ENCODE data around the gene ITFG2. TPM values are rescaled to one million over a fixed set of nuclear protein-coding genes. Genes with fewer than 3 reads are reported as not detected.
A peak's percentile ranks its signal among the peaks of the same experiment; 100 is the strongest.

Gene ITFG2
- total RNA-seq, 2 experiments from 2014 or later: 24.6 to 25.5 TPM

- Mint-ChIP-seq H3K27ac (no peak overlapping the region), H3K27me3 (no peaks in the 10 kb centered on the region), H3K36me3 (peaks cover 2% of the 10 kb centered on the region), H3K9me3 (no peaks in the 10 kb centered on the region), H3K4me1 (peaks cover 8% of the 10 kb centered on the region), H3K4me3 (no peak overlapping the region)
- no peak for DNase-seq
Measured at GRCh38 chr12:2791089-2791488, 21.4 kb upstream of the ITFG2 start.

- no peaks in the 10 kb centered on the region for H3K27me3 Mint-ChIP-seq
- H3K4me3 Mint-ChIP-seq: peak overlapping the region; percentile 74
- no peak overlapping the region for H3K27ac Mint-ChIP-seq
- no peak for DNase-seq
- peaks cover 19% of the 10 kb centered on the region for H3K36me3 Mint-ChIP-seq
- H3K9me3 Mint-ChIP-seq: no peaks in the 10 kb centered on the region
- peaks cover 20% of the 10 kb centered on the region for H3K4me1 Mint-ChIP-seq
Measured at GRCh38 chr12:2792671-2793500, 19.6 kb upstream of the ITFG2 start.

- no peaks in the 10 kb centered on the region for H3K9me3 Mint-ChIP-seq
Measured at GRCh38 chr12:2793561-2793960, 18.9 kb upstream of the ITFG2 start.

GRCh38 chr12:2794191-2794735 lies 18.2 kb upstream of the ITFG2 start:
- DNase-seq: peak; percentile 31
- Mint-ChIP-seq H3K27me3 (no peaks in the 10 kb centered on the region), H3K36me3 (peaks cover 32% of the 10 kb centered on the region), H3K4me3 (peak overlapping the region; percentile 74), H3K27ac (no peak overlapping the region), H3K4me1 (peaks cover 32% of the 10 kb centered on the region), H3K9me3 (no peaks in the 10 kb centered on the region)

More at GRCh38 chr12:2793561-2793960, 18.9 kb upstream of the ITFG2 start:
- Mint-ChIP-seq H3K4me3 (peak overlapping the region; percentile 74), H3K36me3 (peaks cover 25% of the 10 kb centered on the region), H3K27me3 (no peaks in the 10 kb centered on the region), H3K27ac (no peak overlapping the region), H3K4me1 (peaks cover 26% of the 10 kb centered on the region)
- no peak for DNase-seq

- DNase-seq: peak; percentile 90
- peaks cover 34% of the 10 kb centered on the region for H3K4me1 Mint-ChIP-seq
Measured at GRCh38 chr12:2794736-2795289, 17.7 kb upstream of the ITFG2 start, which contains the start of gene FKBP4. Gene FKBP4 (plus strand): TSS chr12:2794970. CDS start chr12:2795140, 170 bp downstream.

GRCh38 chr12:2795291-2796186 lies 16.9 kb upstream of the ITFG2 start:
- H3K4me3 Mint-ChIP-seq: peak overlapping the region; percentile 93
- peak overlapping the region; percentile 79 for H3K27ac Mint-ChIP-seq
- H3K4me1 Mint-ChIP-seq: peaks cover 35% of the 10 kb centered on the region
- no peaks in the 10 kb centered on the region for H3K9me3 Mint-ChIP-seq
- H3K36me3 Mint-ChIP-seq: peaks cover 42% of the 10 kb centered on the region
- peak; percentile 80 for DNase-seq
- no peaks in the 10 kb centered on the region for H3K27me3 Mint-ChIP-seq

More at GRCh38 chr12:2794736-2795289, 17.7 kb upstream of the ITFG2 start, which contains the start of gene FKBP4:
- no peaks in the 10 kb centered on the region for H3K27me3 Mint-ChIP-seq
- peaks cover 37% of the 10 kb centered on the region for H3K36me3 Mint-ChIP-seq
- H3K9me3 Mint-ChIP-seq: no peaks in the 10 kb centered on the region
- H3K27ac Mint-ChIP-seq: peak within 1 kb of the TSS; percentile 79
- peak within 1 kb of the TSS; percentile 93 for H3K4me3 Mint-ChIP-seq

GRCh38 chr12:2796187-2796666 lies 16.2 kb upstream of the ITFG2 start:
- peak overlapping the region; percentile 93 for H3K4me3 Mint-ChIP-seq
- peaks cover 35% of the 10 kb centered on the region for H3K4me1 Mint-ChIP-seq
- H3K9me3 Mint-ChIP-seq: no peaks in the 10 kb centered on the region
- no peak for DNase-seq
- H3K27ac Mint-ChIP-seq: peak overlapping the region; percentile 79
- peaks cover 45% of the 10 kb centered on the region for H3K36me3 Mint-ChIP-seq
- H3K27me3 Mint-ChIP-seq: no peaks in the 10 kb centered on the region

GRCh38 chr12:2797721-2798418 lies 14.6 kb upstream of the ITFG2 start:
- H3K27ac Mint-ChIP-seq: peak overlapping the region; percentile 79
- H3K36me3 Mint-ChIP-seq: peaks cover 54% of the 10 kb centered on the region
- no peak for DNase-seq
- peaks cover 32% of the 10 kb centered on the region for H3K4me1 Mint-ChIP-seq
- peak overlapping the region; percentile 93 for H3K4me3 Mint-ChIP-seq
- H3K9me3 Mint-ChIP-seq: no peaks in the 10 kb centered on the region
- no peaks in the 10 kb centered on the region for H3K27me3 Mint-ChIP-seq

GRCh38 chr12:2800046-2800570 lies 12.4 kb upstream of the ITFG2 start:
- H3K4me3 Mint-ChIP-seq: peak overlapping the region; percentile 4
- peaks cover 62% of the 10 kb centered on the region for H3K36me3 Mint-ChIP-seq

GRCh38 chr12:2801044-2801783 lies 11.3 kb upstream of the ITFG2 start:
- no peak overlapping the region for H3K4me3 Mint-ChIP-seq
- no peak overlapping the region for H3K27ac Mint-ChIP-seq
- H3K9me3 Mint-ChIP-seq: no peaks in the 10 kb centered on the region
- H3K4me1 Mint-ChIP-seq: peaks cover 30% of the 10 kb centered on the region
- H3K36me3 Mint-ChIP-seq: peaks cover 62% of the 10 kb centered on the region
- H3K27me3 Mint-ChIP-seq: no peaks in the 10 kb centered on the region
- no peak for DNase-seq

More at GRCh38 chr12:2800046-2800570, 12.4 kb upstream of the ITFG2 start:
- H3K27me3 Mint-ChIP-seq: no peaks in the 10 kb centered on the region
- H3K9me3 Mint-ChIP-seq: no peaks in the 10 kb centered on the region
- no peak for DNase-seq
- peaks cover 28% of the 10 kb centered on the region for H3K4me1 Mint-ChIP-seq
- H3K27ac Mint-ChIP-seq: peak overlapping the region; percentile 67

GRCh38 chr12:2803635-2804392 lies 8.7 kb upstream of the ITFG2 start:
- Mint-ChIP-seq H3K27ac (peak overlapping the region; percentile 1), H3K4me1 (peaks cover 9% of the 10 kb centered on the region), H3K27me3 (no peaks in the 10 kb centered on the region), H3K9me3 (no peaks in the 10 kb centered on the region), H3K4me3 (no peak overlapping the region), H3K36me3 (peaks cover 40% of the 10 kb centered on the region)
- no peak for DNase-seq

GRCh38 chr12:2804393-2805142 lies 7.9 kb upstream of the ITFG2 start:
- no peak overlapping the region for H3K4me3 Mint-ChIP-seq
- H3K9me3 Mint-ChIP-seq: no peaks in the 10 kb centered on the region
- peaks cover 33% of the 10 kb centered on the region for H3K36me3 Mint-ChIP-seq
- no peaks in the 10 kb centered on the region for H3K27me3 Mint-ChIP-seq
- no peak for DNase-seq
- peak overlapping the region; percentile 64 for H3K27ac Mint-ChIP-seq
- H3K4me1 Mint-ChIP-seq: peaks cover 4% of the 10 kb centered on the region

Measured in activated naive CD8-positive, alpha-beta T cell treated with anti-CD3 and anti-CD28 coated beads for 36 hours (primary cell).